ENCODE data around the gene OSBPL2. TPM values are rescaled to one million over a fixed set of nuclear protein-coding genes. Genes with fewer than 3 reads are reported as not detected.

Gene OSBPL2
- total and polyA plus RNA-seq, 7 experiments from 2014 or later: 14.6 to 80.8 (median 58.3) TPM

DNA sequence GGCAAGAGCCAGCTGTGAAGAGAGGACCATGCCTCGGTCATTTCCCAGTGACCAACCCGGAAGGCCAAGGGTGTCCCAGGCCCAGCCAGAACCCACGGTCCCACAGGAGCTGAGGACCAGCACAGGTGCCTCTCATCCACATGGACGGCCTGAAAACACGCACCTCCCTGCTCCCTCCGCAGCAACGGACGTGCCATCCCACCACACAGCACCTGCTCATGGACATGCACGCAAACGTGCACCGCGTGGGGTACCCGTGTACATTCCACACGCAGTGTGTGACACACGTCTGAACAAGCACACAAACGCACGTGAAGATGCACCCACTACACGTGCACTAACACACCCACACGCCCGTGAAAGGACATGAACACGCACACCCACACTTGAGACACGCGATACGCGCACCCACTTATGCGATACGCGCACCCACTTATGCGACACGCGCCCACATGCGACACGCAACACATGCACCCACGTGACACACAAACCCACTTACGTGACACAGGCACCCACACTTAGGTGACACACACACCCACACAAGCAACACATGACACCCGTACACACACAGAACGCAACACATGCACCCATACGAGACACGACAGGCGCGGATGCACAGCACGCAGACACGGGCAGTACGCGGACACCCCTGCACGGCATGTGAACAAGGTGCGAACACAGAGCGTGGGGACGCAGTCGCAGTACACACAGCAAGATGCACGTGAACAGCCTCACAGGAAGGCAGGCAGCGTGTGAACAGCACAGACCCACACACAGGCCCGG, 98.6 kb downstream of the OSBPL2 start:
- ChIA-PET CTCF (no interaction called here), POLR2A (no interaction called here)
- H3K36me3 Mint-ChIP-seq: peaks cover 0 to 5% (median 3%) of the 10 kb centered on the region in 5 donors
- Histone ChIP-seq H3K4me3 (ENCODE audit: low read length) (no peak overlapping the region), H3K9me3 (ENCODE audit: control insufficient read depth in 2 of 3, low read length in 3 of 3) (no peaks in the 10 kb centered on the region), H3K27ac (ENCODE audit: low read depth, low read length) (no peak overlapping the region), H3K27me3 (ENCODE audit: control insufficient read depth in 2 of 2, insufficient read depth in 2 of 2, low read length in 2 of 2) (no peaks in the 10 kb centered on the region), H3K36me3 (ENCODE audit: control insufficient read depth in 2 of 3, insufficient read depth in 3 of 3, low read length in 3 of 3) (no peaks in the 10 kb centered on the region), H3K4me1 (ENCODE audit: control insufficient read depth in 2 of 2, insufficient read depth in 2 of 2, low read length in 2 of 2) (no peaks in the 10 kb centered on the region)
- ATAC-seq: no peak
- H3K27me3 Mint-ChIP-seq: peaks cover 0 to 16% (median 7%) of the 10 kb centered on the region in 5 donors
- no peak for DNase-seq
- H3K4me3 Mint-ChIP-seq: no peak overlapping the region
- intact Hi-C loops (cut with micrococcal nuclease): no loop called here
- peaks cover 0 to 7% (median 0%) of the 10 kb centered on the region in 7 donors for H3K4me1 Mint-ChIP-seq
- H3K27ac Mint-ChIP-seq: no peak overlapping the region
- peaks cover 0 to 7% (median 0%) of the 10 kb centered on the region in 11 donors for H3K9me3 Mint-ChIP-seq

DNA sequence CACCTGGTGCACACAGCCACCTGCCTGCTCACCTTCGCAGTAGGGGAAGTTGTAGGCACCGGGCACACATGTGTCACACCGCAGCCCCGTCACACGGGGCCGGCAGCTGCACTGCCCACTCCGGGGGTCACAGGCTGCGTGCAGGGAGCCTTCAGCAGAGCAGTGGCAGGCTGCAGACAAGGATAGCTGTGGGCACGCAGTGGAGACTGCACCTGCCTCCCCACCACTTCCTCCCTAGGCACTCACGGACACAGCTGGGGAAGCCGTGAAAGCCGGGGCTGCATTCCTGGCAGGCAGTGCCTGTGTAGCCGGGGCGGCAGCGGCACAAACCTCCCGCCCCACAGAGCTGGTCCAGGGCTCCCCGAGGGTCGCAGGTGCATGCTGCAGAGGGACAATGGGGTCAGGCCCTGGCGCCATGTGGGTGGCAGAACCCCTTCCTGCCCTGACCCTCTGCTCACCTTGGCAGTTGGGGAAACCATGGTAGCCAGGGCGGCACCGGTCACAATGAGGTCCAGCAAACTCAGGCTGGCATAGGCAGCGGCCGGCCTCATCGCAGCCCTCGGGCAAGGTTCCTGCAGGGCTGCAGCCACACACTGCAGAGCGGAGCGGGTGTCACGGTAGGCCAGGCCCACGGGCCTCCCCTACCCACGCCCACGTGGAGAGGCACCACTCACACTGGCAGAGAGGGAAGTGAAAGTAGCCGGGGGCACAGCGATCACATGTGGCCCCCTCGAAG, 99.4 kb downstream of the OSBPL2 start:
- Histone ChIP-seq H3K27ac (ENCODE audit: low read depth, low read length) (no peak overlapping the region), H3K4me1 (ENCODE audit: control insufficient read depth in 2 of 2, insufficient read depth in 2 of 2, low read length in 2 of 2) (no peaks in the 10 kb centered on the region), H3K36me3 (ENCODE audit: control insufficient read depth in 2 of 3, insufficient read depth in 3 of 3, low read length in 3 of 3) (no peaks in the 10 kb centered on the region), H3K4me3 (ENCODE audit: low read length) (no peak overlapping the region), H3K9me3 (ENCODE audit: control insufficient read depth in 2 of 3, low read length in 3 of 3) (no peaks in the 10 kb centered on the region), H3K27me3 (ENCODE audit: control insufficient read depth in 2 of 2, insufficient read depth in 2 of 2, low read length in 2 of 2) (no peaks in the 10 kb centered on the region)
- Mint-ChIP-seq H3K27ac (no peak overlapping the region), H3K4me1 (peaks cover 0 to 7% (median 0%) of the 10 kb centered on the region in 7 donors), H3K4me3 (no peak overlapping the region), H3K9me3 (peaks cover 0 to 7% (median 0%) of the 10 kb centered on the region in 11 donors), H3K27me3 (peaks cover 0 to 16% (median 7%) of the 10 kb centered on the region in 5 donors), H3K36me3 (peaks cover 0 to 5% (median 3%) of the 10 kb centered on the region in 5 donors)
- ChIA-PET POLR2A (no interaction called here), CTCF (no interaction called here)
- intact Hi-C loops (cut with micrococcal nuclease): no loop called here
- ATAC-seq (peak; percentile 45), DNase-seq (no peak)

DNA sequence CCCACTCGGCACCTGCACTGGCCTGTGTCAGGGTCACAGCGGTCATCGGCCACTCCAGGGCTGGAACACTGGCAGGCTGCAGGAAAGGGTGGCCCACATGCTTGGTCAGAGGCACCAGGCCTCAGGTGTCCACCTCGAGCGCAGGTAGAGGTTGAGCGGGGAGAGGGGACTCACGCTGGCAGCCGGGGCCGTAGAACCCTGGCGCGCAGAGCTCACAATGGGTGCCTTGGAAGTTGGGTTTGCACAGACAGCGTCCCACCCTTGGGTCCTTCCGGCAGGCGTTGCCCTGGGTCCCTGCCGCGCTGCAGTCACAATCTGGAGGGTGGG, 99.9 kb downstream of the OSBPL2 start:
- Histone ChIP-seq H3K27me3 (ENCODE audit: control insufficient read depth in 2 of 2, insufficient read depth in 2 of 2, low read length in 2 of 2) (no peaks in the 10 kb centered on the region), H3K9me3 (ENCODE audit: control insufficient read depth in 2 of 3, low read length in 3 of 3) (no peaks in the 10 kb centered on the region), H3K27ac (ENCODE audit: low read depth, low read length) (no peak overlapping the region), H3K4me1 (ENCODE audit: control insufficient read depth in 2 of 2, insufficient read depth in 2 of 2, low read length in 2 of 2) (no peaks in the 10 kb centered on the region), H3K4me3 (ENCODE audit: low read length) (no peak overlapping the region), H3K36me3 (ENCODE audit: control insufficient read depth in 2 of 3, insufficient read depth in 3 of 3, low read length in 3 of 3) (no peaks in the 10 kb centered on the region)
- intact Hi-C loops (cut with micrococcal nuclease): no loop called here
- ATAC-seq (no peak), DNase-seq (no peak)
- H3K9me3 Mint-ChIP-seq: peaks cover 0 to 7% (median 0%) of the 10 kb centered on the region in 11 donors
- H3K36me3 Mint-ChIP-seq: peaks cover 0 to 5% (median 3%) of the 10 kb centered on the region in 5 donors
- no peak overlapping the region for H3K4me3 Mint-ChIP-seq
- H3K27ac Mint-ChIP-seq: no peak overlapping the region
- H3K27me3 Mint-ChIP-seq: peaks cover 0 to 16% (median 7%) of the 10 kb centered on the region in 5 donors
- POLR2A ChIA-PET: no interaction called here
- CTCF ChIA-PET: no interaction called here
- peaks cover 0 to 7% (median 0%) of the 10 kb centered on the region in 7 donors for H3K4me1 Mint-ChIP-seq

DNA sequence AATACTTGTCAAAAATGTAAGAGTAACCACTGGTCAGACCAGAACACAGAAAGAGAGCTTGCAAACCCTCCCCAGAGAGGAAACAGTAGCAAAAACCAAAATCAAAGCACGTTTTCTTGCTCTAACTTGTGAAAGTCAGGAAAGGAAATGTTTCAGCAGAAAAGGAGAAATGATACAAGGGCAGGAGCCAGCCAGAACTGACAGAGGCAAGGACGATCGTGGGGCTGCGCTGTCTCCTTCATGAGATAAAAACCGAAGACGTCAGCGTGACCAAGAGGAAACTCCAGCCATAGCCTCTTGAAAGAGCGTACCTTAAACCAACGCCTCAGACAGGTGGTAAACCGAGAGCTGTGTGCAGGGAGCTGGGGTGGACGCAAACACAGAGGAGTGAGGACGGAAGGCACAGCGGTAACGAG, 101.3 kb downstream of the OSBPL2 start:
- peak; percentile 34 for ATAC-seq
- H3K27ac Mint-ChIP-seq: no peak overlapping the region
- no peaks in the 10 kb centered on the region for H3K36me3 ChIP-seq (ENCODE audit: control insufficient read depth in 2 of 3, insufficient read depth in 3 of 3, low read length in 3 of 3)
- H3K4me1 Mint-ChIP-seq: peaks cover 0 to 7% (median 0%) of the 10 kb centered on the region in 7 donors
- no peak overlapping the region for H3K4me3 Mint-ChIP-seq
- H3K9me3 ChIP-seq (ENCODE audit: control insufficient read depth in 2 of 3, low read length in 3 of 3): no peaks in the 10 kb centered on the region
- H3K4me3 ChIP-seq (ENCODE audit: low read length): no peak overlapping the region
- H3K27ac ChIP-seq (ENCODE audit: low read depth, low read length): no peak overlapping the region
- intact Hi-C loops (cut with micrococcal nuclease): no loop called here
- H3K9me3 Mint-ChIP-seq: peaks cover 0 to 7% (median 0%) of the 10 kb centered on the region in 11 donors
- ChIA-PET CTCF (no interaction called here), POLR2A (no interaction called here)
- no peak for DNase-seq
- peaks cover 0 to 16% (median 7%) of the 10 kb centered on the region in 5 donors for H3K27me3 Mint-ChIP-seq
- H3K4me1 ChIP-seq (ENCODE audit: control insufficient read depth in 2 of 2, insufficient read depth in 2 of 2, low read length in 2 of 2): no peaks in the 10 kb centered on the region
- H3K27me3 ChIP-seq (ENCODE audit: control insufficient read depth in 2 of 2, insufficient read depth in 2 of 2, low read length in 2 of 2): no peaks in the 10 kb centered on the region
- peaks cover 0 to 5% (median 3%) of the 10 kb centered on the region in 5 donors for H3K36me3 Mint-ChIP-seq

DNA sequence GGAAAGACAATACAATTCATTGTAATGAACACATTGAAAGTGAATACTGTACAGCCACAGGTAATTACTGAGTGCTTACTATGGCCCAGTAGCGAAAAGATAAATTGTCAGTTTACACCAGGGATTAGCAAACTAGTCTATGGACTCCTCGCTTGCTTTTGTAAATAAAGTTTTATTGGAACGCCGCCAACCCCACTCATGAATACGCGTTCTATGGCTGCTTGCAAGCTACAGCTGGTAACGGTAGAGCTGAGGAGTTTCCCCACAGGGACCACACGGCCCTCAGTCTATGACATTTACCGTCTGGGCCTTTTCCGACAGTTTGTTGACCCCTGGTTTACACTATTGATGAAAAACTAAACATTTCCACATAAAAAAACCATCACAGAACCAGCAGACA, 104.6 kb downstream of the OSBPL2 start:
- H3K27ac ChIP-seq (ENCODE audit: low read depth, low read length): no peak overlapping the region
- Mint-ChIP-seq H3K27me3 (peaks cover 0 to 11% (median 7%) of the 10 kb centered on the region in 5 donors), H3K4me1 (peaks cover 0 to 7% (median 0%) of the 10 kb centered on the region in 7 donors), H3K9me3 (peaks cover 0 to 8% (median 0%) of the 10 kb centered on the region in 11 donors), H3K4me3 (no peak overlapping the region), H3K27ac (no peak overlapping the region), H3K36me3 (peaks cover 0 to 5% (median 3%) of the 10 kb centered on the region in 5 donors)
- no peak for DNase-seq
- no peaks in the 10 kb centered on the region for H3K9me3 ChIP-seq (ENCODE audit: control insufficient read depth in 2 of 3, low read length in 3 of 3)
- ATAC-seq: no peak
- H3K36me3 ChIP-seq (ENCODE audit: control insufficient read depth in 2 of 3, insufficient read depth in 3 of 3, low read length in 3 of 3): no peaks in the 10 kb centered on the region
- ChIA-PET POLR2A (no interaction called here), CTCF (no interaction called here)
- intact Hi-C loops (cut with micrococcal nuclease): no loop called here
- no peak overlapping the region for H3K4me3 ChIP-seq (ENCODE audit: low read length)
- no peaks in the 10 kb centered on the region for H3K27me3 ChIP-seq (ENCODE audit: control insufficient read depth in 2 of 2, insufficient read depth in 2 of 2, low read length in 2 of 2)
- H3K4me1 ChIP-seq (ENCODE audit: control insufficient read depth in 2 of 2, insufficient read depth in 2 of 2, low read length in 2 of 2): no peaks in the 10 kb centered on the region

DNA sequence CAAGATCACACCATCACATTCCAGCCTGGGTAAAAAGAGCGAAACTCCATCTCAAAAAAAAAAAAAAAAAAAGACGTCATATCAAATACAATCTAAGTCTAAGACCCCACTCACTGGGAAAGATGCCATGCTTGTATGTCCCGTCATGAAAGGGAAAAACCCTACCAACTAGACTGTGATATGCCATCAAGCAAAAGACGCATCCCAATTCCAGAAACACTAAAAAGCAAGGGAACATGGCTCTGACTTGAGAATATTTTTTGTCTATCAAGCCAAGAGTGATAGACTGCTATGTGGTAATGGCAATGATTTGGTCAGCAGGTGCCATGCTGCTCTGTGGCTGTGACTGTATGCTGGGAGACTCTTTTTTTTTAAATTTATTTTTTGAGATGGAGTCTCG, 105.8 kb downstream of the OSBPL2 start:
- H3K27ac ChIP-seq (ENCODE audit: low read depth, low read length): no peak overlapping the region
- Mint-ChIP-seq H3K9me3 (peaks cover 0 to 15% (median 5%) of the 10 kb centered on the region in 11 donors), H3K27me3 (peaks cover 0 to 7% (median 7%) of the 10 kb centered on the region in 5 donors), H3K27ac (no peak overlapping the region), H3K4me3 (no peak overlapping the region), H3K36me3 (peaks cover 3 to 9% (median 5%) of the 10 kb centered on the region in 5 donors), H3K4me1 (peaks cover 0 to 7% (median 0%) of the 10 kb centered on the region in 7 donors)
- no peak for ATAC-seq
- no peaks in the 10 kb centered on the region for H3K4me1 ChIP-seq (ENCODE audit: control insufficient read depth in 2 of 2, insufficient read depth in 2 of 2, low read length in 2 of 2)
- no peak overlapping the region for H3K4me3 ChIP-seq (ENCODE audit: low read length)
- CTCF ChIA-PET: no interaction called here
- no peaks in the 10 kb centered on the region for H3K36me3 ChIP-seq (ENCODE audit: control insufficient read depth in 2 of 3, insufficient read depth in 3 of 3, low read length in 3 of 3)
- DNase-seq: no peak
- intact Hi-C loops (cut with micrococcal nuclease): no loop called here
- H3K27me3 ChIP-seq (ENCODE audit: control insufficient read depth in 2 of 2, insufficient read depth in 2 of 2, low read length in 2 of 2): no peaks in the 10 kb centered on the region
- POLR2A ChIA-PET: no interaction called here
- no peaks in the 10 kb centered on the region for H3K9me3 ChIP-seq (ENCODE audit: control insufficient read depth in 2 of 3, low read length in 3 of 3)
